ENCODE results near the gene ZMIZ1.
"Not testable (repeated sequence)": the region's sequence is repeated elsewhere in the genome, so short reads cannot be mapped to it uniquely, and the experiment has no call there.

The ZMIZ1 gene

DNA sequence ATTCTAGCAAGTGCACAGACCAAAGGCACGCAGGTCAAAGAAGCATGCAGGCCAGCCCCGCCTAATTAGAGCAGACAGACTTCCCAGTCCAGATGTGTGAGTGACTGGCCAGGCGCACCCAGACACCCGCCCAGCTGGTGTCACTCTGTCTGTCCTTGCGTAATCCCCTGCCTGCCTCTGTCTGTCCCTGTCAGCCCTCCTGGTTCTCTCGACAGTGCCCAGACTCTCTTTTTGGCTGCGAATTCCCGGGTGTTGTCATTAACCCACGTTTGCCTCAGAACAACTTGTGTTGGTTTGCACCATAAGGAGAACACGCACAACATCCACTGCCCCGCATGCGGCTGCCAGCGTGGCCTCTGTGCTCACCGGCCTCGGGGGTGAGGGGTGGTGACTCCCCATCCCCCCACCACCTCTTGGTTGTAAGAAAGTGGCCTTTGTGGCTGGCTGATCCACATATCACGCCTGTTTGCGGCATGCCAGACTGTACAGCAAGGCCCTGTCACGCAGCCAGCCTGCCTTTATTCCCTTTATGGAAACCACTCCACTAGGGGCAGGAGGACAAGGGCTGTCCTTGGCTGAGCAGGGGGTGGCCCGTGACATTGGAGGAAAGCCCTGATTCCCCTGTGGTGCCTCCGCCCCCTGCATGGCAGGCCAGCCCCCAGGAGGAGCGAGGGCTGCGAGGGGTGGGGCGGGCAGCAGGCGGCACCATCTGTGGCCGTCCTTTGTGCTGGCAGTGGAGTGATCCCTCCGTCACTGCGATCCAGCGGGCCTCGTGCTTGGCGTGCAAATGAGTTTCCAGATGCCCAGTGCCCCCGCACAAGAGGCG, 205.7 kb downstream of the ZMIZ1 start:
- DNase-seq: no peak

DNA sequence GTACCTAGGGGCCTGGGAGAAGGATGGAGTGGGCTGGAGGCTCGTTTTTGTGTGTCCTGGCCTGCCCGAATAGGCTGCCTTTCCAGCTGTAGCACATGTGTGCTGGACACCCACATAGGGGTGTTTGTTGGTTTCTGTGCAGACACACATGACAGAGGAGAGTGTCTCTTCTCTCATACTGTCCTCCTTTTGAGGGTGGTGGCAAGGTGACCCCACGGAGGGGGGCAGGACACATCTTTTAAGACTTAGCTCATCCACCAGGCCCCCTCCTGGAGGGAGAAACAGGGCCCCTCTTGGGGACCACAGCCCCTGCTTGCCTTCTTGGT, 206.3 kb downstream of the ZMIZ1 start:
- DNase-seq: no peak

DNA sequence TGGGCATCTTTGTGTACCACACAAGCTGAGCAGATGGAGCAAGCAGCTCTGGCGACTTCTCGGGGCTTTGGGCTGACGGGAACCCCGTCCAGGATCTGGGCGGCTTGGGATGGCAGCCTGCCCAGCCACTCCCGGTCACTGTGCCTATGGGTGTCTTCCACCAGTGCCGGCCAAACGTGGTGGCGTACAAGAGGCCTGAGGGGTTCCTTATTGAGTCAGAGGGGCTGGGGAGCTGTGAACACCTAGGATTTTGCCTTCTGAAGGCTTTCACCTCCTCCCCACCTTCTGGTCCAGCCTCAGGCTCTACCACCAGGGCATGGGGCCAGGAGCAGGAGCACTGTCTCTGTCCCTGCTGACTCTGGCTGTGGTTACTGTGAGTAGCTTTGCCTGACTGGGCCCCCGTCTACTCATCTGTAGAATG, 206.7 kb downstream of the ZMIZ1 start:
- no peak for DNase-seq

- no peak for DNase-seq
Measured at GRCh38 chr10:79277579-79278269, 209.0 kb downstream of the ZMIZ1 start.

DNA sequence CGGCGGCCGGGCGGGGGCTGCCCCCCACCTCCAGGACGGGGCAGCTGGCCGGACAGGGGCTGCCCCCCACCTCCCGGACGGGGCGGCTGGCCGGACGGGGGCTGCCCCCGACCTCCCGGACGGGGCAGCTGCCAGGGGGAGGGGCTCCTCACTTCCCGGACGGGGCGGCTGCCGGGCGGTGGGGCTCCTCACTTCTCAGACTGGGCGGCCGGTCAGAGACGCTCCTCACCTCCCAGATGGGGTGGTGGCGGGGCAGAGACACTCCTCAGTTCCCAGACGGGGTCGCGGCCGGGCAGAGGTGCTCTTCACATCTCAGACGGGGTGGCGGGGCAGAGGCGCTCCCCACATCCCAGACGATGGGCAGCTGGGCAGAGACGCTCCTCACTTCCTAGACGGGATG, 210.3 kb downstream of the ZMIZ1 start:
- DNase-seq: not testable (repeated sequence)

DNA sequence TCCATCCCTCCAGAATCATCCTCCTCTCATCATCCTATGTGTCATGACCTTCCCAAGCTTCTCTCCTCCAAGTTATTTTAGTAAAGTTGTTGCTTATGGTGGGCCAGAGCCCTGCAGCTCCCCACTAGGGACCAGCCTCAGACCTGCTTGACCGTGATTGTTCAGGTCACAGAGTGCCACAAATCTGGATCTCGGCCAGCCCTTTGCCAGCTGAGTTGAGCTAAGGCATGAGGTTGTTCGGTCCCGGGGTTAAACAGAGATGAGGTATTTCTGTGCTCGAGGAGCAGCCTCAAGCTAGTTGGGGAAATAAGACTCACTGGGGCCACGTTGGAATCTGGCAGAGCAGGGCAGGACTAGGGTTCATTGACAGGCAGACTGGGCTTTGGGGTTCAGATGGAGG, 212.2 kb downstream of the ZMIZ1 start:
- DNase-seq: no peak

DNA sequence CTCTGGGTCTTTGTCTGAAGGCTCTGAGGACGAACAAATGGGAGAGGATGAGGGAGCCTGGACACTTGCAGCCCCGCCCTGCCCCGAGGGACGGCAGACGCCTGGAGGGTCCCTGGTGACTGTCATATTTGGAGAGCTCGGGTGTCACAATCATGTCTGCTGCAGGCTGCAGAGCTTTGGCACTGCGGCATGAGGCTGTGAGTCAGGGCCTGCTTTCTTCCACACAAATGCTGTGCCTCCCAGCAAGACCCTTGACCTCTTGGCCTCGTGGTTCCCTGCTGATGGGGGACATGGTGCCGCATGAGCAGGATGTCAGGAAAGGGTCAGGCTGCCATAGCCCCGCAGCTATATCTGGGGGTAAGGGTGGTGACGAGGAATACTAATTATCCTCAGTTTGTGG, 213.6 kb downstream of the ZMIZ1 start:
- DNase-seq: no peak

DNA sequence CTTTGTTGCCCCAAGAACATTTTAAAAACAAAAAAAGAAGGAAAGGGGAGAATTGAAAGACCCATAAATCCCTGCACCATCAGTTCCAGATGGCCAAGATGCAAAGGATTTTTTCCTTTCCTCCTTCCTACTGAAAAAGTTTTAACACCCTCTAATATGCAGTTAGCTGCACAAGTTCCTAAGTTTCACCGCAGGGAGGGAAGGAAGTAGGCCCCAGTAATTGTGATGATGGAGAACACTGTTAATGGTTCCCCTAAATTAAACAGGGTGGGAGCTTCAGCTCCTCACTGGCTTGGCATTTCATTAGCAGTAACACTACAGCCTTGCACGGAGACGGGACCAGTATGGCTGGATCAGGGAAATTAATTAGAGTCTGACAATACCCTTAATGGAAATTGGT, 214.8 kb downstream of the ZMIZ1 start:
- no peak for DNase-seq

DNA sequence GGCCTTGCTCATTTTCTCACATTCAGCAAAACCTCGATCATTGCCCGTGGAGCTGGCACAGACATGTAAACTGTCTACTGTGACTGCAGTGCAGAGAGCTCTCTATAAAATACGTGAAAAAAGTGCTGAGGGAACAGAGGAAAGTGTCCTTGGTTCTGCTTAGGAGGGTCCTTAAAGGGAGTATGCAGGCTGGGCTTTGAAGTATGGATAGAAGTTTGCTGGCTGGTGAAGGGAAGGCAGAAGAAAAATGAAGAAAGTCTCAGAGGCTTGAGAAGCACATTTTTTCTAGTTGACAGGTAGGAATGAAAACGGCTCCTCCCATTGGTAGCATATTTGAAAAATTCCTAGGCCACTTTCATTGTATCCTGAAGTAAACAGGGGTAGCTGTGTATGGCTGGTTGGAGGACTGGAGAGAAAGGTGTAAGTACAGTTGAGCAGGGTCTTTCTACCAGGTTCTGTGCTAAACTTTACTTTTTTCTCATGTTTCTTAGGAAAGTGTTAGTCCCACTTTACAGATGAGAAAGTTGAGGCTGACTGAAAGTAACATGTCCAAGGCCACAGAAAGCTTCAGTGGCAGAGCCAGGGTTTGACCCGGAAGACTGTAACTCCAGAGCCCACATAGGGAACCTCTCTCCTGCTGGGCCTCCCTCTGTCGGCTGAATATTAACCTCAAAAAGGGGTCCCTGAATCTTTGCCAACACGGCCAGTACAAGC, 215.5 kb downstream of the ZMIZ1 start:
- DNase-seq: no peak

- no peak for DNase-seq
Measured at GRCh38 chr10:79285315-79286197, 216.8 kb downstream of the ZMIZ1 start.

- DNase-seq: no peak
Measured at GRCh38 chr10:79286318-79286951, 217.7 kb downstream of the ZMIZ1 start.

DNA sequence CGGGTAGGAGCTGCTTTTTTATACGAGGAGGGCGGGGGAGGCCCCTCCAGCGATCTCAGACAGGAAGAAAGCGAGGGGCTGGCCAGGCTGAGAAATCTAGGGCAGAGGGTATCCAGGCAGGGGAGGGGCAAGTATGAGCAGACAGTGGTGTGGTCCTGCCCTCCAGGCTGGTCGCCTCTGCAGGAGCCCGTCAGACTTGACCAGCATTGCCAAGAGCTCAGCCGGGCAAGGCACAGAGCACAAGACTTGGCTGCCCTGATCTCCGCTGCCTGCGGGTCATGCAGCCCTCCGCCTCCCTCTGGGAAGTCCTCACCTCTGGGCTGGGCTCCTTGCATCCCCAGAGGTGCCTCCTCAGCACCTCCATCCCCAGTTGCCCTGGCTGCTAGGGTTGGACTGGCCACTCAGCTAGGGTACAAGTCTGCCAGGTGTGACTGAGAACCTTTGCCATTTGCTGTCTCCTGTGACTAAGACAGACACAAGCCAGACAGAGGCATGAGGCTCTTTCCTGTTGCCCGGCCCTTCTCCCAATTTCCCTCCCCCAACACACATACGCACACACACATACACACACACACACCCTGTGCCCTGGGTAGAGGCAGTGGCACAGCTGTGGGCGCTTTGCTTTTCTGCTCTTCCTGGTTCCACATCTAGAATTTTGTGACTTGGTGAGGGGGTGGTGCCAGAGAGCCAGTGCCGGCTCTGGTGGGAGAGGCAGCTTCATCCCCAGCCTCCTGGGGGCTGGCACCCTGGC, 219.4 kb downstream of the ZMIZ1 start:
- DNase-seq: no peak

GRCh38 chr10:79289801-79290200, 221.0 kb downstream of the ZMIZ1 start:
- no peak for DNase-seq

- DNase-seq: no peak
Measured at GRCh38 chr10:79292026-79292766, 223.4 kb downstream of the ZMIZ1 start.

DNA sequence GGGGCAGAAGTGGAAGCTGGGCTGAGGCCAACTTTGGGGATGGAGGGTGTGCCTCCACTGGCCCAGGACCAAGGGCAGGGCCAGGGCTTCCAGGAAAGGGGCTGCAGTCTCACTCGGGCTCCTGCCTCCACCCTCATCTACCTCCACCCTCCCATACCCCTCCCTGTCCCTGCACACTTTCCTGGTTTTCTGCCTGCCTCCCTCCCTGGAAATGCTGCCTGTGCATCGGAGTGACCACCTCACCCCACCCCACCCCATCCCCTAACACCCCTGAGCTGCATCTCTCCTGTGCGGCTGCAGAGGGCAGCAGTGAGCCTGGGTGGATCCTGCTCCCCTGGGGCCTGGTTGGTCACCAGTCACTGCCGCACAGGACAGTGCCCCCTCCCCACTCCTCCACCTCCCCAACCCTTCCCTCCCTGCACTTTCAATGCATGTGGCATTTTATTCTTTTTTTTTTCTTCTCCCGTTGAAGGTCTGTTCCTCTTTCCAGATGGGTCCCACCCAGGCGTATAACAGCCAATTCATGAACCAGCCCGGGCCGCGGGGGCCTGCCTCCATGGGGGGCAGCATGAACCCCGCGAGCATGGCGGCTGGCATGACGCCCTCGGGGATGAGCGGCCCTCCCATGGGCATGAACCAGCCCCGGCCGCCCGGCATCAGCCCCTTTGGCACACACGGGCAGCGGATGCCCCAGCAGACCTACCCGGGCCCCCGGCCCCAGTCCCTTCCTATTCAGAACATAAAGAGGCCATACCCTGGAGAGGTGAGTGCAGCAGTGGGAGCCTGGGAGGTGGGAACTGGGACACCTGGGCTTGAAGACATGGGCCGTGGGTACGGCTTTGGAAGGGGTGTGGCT, 224.4 kb downstream of the ZMIZ1 start:
- no peak for DNase-seq

DNA sequence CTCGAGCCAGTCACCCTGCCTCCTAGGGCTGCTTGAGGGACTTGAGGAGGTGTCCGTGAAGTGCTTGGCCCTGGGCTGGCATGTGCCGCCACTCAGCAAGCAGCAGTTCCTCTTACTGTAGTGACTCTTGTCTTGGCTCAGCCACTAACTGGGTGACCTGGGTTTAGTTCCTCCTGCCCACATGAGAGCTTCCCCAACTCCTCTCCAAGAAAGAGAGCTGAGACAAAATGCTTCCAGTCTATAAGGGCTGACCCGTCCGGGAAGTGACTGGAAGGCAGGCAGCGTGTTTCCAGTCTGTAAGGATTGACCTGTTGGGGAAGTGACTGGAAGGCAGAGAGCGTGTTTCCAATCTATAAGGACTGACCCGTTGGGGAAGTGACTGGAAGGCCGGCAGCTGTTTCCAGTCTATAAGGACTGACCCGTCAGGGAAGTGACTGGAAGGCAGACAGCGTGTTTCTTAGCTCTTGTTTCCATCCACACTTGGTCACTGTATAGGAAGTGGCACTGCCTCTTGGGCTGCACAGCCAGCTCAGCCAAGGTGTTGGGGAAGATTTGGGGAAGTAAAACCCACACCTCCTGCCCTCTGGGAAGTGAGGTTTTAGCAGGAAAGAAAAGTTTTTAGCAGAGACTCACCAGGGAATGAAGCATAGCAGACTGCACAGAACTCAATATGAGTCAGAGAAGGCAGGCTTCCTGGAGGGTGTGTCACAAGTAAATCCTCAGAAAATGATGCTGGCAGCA, 225.2 kb downstream of the ZMIZ1 start:
- no peak for DNase-seq

DNA sequence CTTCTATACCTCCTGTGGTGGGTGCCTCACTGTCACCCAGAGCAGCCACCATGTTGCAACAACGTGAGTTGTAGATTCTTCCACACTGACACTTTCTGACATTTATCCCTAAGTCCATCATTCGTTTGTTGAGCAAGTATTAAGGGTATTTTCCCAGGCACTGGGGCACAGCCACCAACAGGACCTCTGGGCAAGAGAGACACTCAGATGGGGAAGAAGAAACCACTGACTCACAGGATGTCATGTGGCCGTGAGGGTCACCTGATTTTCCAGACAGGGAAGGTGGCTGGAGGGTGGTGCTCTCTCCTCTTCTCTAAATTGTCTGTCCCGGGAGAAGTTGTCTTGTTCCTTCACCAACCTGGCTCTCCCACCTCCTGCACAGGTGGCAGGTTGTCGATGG, 226.8 kb downstream of the ZMIZ1 start:
- DNase-seq: no peak

GRCh38 chr10:79296431-79296830, 227.7 kb downstream of the ZMIZ1 start:
- DNase-seq: no peak

All from SHP77 treated with DMSO at 0.1 percent for 48 hours (cell line).